ENCODE data around the gene SLIRP. TPM values are rescaled to one million over a fixed set of nuclear protein-coding genes. Genes with fewer than 3 reads are reported as not detected.
"Not testable (repeated sequence)": the region's sequence is repeated elsewhere in the genome, so short reads cannot be mapped to it uniquely, and the experiment has no call there.

SLIRP gene
- total RNA-seq, 1 experiment from 2014 or later = 479 TPM

GRCh38 chr14:77746064-77746702 lies 38.3 kb downstream of the SLIRP start:
- no peak for DNase-seq (ENCODE audit: low spot score)

DNA sequence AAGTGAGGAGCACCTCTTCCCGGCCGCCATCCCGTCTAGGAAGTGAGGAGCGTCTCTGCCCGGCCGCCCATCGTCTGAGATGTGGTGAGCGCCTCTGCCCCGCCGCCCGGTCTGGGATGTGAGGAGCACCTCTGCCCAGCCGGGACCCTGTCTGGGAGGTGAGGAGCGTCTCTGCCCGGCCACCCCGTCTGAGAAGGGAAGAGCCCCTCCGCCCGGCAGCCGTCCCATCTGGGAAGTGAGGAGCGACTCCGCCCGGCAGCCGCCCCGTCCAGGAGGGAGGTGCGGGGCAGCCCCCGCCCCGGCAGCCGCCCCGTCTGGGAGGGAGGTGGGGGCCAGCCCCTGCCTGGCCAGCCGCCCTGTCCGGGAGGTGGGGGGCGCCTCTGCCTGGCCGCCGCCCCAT lies 39.5 kb downstream of the SLIRP start:
- not testable (repeated sequence) for DNase-seq (ENCODE audit: low spot score)

GRCh38 chr14:77752266-77752665 lies 44.4 kb downstream of the SLIRP start:
- no peak for DNase-seq (ENCODE audit: low spot score)

DNA sequence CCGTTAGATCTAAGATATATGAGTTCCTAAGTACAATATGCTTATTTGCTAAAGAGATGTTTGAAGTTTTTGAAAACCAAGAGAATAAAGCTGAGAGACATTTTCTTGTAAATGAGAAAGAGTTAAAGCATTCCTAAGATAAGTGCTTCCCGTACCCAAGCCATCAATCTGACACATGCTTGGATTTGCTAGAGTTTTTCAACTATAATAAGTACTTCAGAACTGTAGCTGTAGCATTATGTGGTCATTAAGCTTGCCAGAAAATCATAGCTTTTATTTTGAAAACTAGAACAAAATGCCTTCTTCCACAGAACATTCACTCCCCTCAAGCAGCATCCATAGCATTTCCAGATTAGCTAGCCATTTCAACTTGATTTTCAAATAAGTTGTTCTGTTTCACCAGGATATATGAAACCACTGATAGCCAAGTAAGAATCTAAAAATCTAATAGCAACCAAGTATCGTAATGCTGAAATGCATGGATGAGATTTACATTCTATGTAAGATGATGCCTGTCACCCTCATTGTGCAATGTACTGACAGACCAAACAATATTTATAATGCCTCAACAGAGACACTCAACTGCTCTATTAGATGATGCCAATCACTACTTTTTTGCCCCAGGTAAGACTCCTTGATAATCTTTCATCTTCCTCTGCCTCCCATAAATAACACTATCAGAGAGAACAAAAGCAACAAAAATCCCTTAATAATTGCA lies 45.1 kb downstream of the SLIRP start:
- DNase-seq (ENCODE audit: low spot score) = no peak

DNA sequence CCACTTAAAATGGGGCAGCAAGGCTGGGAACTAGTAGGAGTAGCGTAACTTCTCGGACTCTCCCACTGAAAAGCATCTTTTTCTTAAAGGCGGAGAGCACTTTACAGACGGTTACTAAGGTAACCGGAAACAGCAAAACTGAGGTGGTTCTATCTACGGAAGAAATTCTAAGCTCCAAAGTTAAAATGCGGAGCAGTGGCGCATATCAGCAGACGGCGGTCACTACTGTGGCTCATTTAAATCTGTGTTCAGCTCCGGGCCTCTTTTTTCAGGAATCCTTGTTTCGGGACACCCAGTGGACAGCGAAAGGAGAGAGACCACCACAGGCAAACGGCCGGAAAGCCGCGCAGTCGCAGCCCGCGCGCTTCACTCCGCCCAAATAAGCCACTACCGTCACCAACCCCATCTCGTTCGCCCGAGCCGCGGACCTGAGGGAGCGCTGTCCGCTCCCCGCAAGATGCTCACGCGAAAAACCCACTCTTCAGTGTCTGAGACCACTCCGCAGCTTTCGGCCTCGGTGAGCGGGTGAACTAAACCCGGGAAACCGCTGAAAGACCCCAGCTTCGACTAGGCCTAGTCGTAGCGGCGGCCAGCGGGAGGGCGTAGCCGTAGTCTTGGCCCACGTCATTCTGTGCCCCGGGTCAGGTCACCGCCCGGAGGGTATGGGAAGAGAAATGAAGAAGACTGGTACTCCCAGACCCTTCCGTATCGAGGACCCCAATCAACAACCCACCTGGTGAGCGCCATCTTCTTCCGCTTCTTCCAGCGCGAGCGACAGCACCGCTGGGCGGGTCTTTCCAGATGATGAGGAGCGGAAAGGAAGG lies 52.7 kb downstream of the SLIRP start, which contains the start of gene SNW1:
Gene SNW1, minus strand, starts transcription at position 776 of the 824 bp plus-strand sequence. Its CDS starts 29 bp downstream, at position 747.
- DNase-seq (ENCODE audit: low spot score) = peak; percentile 86

GRCh38 chr14:77761205-77761931 lies 53.5 kb downstream of the SLIRP start:
- DNase-seq (ENCODE audit: low spot score) = peak; percentile 1

GRCh38 chr14:77763316-77763715 lies 55.4 kb downstream of the SLIRP start:
- DNase-seq (ENCODE audit: low spot score) = no peak

- no peak for DNase-seq (ENCODE audit: low spot score)
These were observed 56.1 kb downstream of the SLIRP start for GRCh38 chr14:77763978-77764377.

Other genes starting within 250 kb of the SLIRP start
- 2.8 TPM in 1 of 2 replicates, not detected in the other for gene ISM2, start 209.3 kb upstream of the SLIRP start, total RNA-seq (2014; rRNA removed; shearing (Covaris generic))
- gene SPTLC2, start 91.5 kb upstream of the SLIRP start, total RNA-seq (2014; rRNA removed; shearing (Covaris generic)) = 17.6 and 23.0 TPM in 2 replicates
- 7.0 and 14.2 TPM in 2 replicates for gene ALKBH1, start 80 bp upstream of the SLIRP start, total RNA-seq (2014; rRNA removed; shearing (Covaris generic))
- gene SNW1, start 53.1 kb downstream of the SLIRP start, total RNA-seq (2014; rRNA removed; shearing (Covaris generic)) = 68.8 and 80.9 TPM in 2 replicates
- gene ADCK1, start 92.0 kb downstream of the SLIRP start, total RNA-seq (2014; rRNA removed; shearing (Covaris generic)) = 4.7 and 5.4 TPM in 2 replicates

Data from A172 (cell line).